Mucosa of rectum (tissue), 2 donors: ENCODE measurements around the gene CEP112.

ENCODE experiments used
- H3K27ac ChIP-seq, 2 donors: one replicate each; pipeline ENCODE4 v1.7.0; 2013; ENCODE audit warnings: inconsistent platforms in 2 of 2, low read depth in 2 of 2, low read length in 2 of 2
- H3K27me3 ChIP-seq, 2 donors: one replicate each; pipeline ENCODE4 v1.7.0; 2013; ENCODE audit warnings: low read length in 2 of 2; ENCODE audit not compliant: control insufficient read depth in 2 of 2, insufficient read depth in 2 of 2
- H3K36me3 ChIP-seq, 2 donors: one replicate each; pipeline ENCODE4 v1.7.0; 2013; ENCODE audit warnings: low read length in 2 of 2; ENCODE audit not compliant: control insufficient read depth in 2 of 2, insufficient read depth in 2 of 2
- H3K4me1 ChIP-seq, 2 donors: one replicate each; pipeline ENCODE4 v1.7.0; 2013; ENCODE audit warnings: low read length in 2 of 2, mild to moderate bottlenecking in 1 of 2; ENCODE audit not compliant: control insufficient read depth in 2 of 2, insufficient read depth in 2 of 2
- H3K4me3 ChIP-seq, 2 donors: one replicate each; pipeline ENCODE4 v1.7.0; 2013; ENCODE audit warnings: low read length in 2 of 2
- H3K9ac ChIP-seq, 2 donors: one replicate each; pipeline ENCODE4 v1.7.0; 2013; ENCODE audit warnings: low read length in 2 of 2, low read depth in 1 of 2, mild to moderate bottlenecking in 1 of 2
- H3K9me3 ChIP-seq, 2 donors: one replicate each; pipeline ENCODE4 v1.7.0; 2013; ENCODE audit warnings: low read length in 2 of 2; ENCODE audit not compliant: control insufficient read depth in 2 of 2
- donor health status: healthy.
- donor health status: Normal muscosa, but diverticular disease.

The CEP112 gene

DNA sequence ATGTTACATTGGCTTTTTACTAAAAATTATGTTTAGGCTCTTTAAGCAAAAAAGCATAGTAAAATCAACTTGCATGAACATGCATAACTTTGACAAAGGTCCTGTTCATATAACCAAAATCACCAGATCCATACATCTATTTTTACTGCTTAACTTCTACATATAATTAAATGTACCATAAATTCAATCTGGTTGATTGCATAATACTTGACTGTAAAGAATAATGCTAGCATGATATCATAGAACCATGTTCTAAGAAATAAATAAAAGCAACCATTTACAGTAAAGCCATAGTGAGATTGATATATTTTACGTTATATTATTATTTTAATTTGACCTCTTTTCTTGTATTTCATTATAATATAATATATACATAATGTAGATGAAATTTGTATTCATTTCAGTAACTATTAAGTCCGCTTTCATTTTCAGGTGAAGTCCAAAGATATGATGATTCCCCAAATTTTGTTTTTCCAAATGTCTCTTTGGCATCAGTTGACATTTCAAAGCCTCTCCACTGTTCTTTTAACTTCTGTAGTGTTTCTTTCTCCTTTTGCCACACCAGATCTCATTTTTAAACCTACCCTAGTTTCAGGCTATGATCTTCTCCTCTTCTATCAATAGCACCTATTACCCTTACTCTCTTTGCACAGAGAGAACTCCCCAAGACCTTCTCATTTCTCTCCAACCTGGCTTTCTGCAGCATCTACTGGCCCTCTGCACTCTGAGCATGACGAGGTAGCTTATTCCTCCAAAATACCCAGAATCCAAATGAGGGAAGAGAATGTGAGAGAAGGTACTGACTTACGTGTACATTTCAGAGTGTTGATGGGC, 35.5 kb upstream of the CEP112 start:
- H3K27ac ChIP-seq, result no peak overlapping the region
- H3K36me3 ChIP-seq, result no peaks in the 10 kb centered on the region
- H3K9me3 ChIP-seq, result no peaks in the 10 kb centered on the region
- H3K27me3 ChIP-seq, result no peaks in the 10 kb centered on the region
- H3K9ac ChIP-seq, result no peak overlapping the region
- H3K4me1 ChIP-seq, result no peaks in the 10 kb centered on the region
- no peak overlapping the region for H3K4me3 ChIP-seq

DNA sequence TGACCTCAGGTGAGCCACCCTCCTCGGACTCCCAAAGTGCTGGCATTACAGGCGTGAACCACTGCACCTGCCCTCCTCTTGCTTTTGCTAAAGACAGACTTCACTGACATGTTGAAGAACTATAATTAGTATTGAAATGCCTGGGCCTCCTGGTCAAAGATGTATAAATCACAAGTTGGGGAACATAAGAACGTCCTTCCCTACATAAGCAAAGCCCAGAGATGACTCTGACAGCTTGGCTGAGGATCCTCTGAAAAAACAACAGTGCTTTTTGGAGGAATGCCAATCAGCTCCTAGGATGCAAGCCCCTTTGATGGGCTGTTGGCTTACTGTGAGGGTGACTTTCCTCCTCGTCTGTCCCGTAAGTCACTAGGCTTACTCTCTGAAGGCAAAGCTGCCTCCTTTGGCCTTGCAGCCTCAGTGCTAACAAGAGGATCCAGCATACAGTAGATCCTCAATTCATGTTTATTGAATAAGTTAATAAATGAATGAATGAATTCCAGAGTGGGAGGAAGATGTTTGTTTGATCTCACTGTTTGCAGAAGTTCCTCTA, 30.9 kb upstream of the CEP112 start:
- Histone ChIP-seq H3K36me3 (no peaks in the 10 kb centered on the region), H3K4me1 (no peaks in the 10 kb centered on the region), H3K27ac (no peak overlapping the region), H3K4me3 (no peak overlapping the region), H3K9ac (no peak overlapping the region), H3K9me3 (no peaks in the 10 kb centered on the region), H3K27me3 (no peaks in the 10 kb centered on the region)

DNA sequence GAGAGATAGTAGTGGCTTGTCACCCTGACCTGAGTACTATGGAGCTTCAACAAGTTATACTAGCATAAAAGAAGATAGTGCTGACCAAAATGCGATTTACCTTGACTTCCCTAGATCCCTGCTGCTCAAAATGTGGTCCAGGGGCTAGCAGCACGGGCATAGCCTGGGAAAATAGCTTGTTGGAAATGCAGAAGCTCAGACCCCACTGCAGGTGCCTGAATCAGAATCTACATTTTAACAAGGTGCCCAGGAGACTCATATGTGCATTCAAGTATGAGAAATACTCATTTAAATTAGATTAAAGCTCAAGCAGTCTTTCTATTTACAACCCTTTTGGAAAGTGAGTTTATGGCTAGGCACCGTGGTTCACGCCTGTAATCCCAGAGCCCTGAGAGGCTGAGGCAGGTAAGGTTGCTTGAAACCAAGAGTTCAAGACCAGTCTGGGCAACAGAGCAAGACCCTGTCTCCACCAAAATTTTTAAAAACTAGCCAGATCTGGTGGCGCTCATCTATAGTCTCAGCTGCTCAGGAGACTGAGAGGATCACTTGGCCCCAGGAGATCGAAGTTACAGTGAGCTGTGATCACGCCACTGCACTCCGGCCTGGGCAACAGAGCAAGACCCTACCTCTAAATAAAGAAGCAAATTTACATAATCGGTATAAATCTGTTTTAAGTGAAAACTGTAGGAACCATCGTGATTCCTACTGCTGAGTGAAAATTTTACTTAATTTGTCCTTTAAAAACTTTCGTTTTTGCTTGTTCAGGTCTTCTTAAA, 30.0 kb upstream of the CEP112 start:
- no peaks in the 10 kb centered on the region for H3K9me3 ChIP-seq
- no peaks in the 10 kb centered on the region for H3K36me3 ChIP-seq
- no peaks in the 10 kb centered on the region for H3K4me1 ChIP-seq
- no peaks in the 10 kb centered on the region for H3K27me3 ChIP-seq
- no peak overlapping the region for H3K4me3 ChIP-seq
- H3K9ac ChIP-seq, result no peak overlapping the region
- no peak overlapping the region for H3K27ac ChIP-seq

DNA sequence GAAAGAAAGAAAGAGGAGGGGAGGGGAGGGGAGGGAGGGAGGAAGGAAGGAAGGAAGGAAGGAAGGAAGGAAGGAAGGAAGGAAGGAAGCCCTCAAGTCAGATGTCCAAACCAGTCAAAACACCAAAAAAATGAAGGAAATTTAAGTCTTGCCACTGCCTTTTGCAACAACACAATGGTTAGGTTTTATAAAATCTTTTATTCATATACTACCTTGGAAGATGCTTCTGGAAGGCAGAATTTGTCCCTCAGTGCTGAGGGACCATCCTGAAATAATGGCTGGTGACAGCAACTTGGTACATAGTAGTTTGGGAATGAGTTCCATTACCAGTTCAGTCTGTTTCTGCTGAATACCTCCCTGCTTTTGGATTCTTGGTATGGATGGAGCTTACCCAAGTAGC, 29.4 kb upstream of the CEP112 start:
- no peak overlapping the region for H3K9ac ChIP-seq

DNA sequence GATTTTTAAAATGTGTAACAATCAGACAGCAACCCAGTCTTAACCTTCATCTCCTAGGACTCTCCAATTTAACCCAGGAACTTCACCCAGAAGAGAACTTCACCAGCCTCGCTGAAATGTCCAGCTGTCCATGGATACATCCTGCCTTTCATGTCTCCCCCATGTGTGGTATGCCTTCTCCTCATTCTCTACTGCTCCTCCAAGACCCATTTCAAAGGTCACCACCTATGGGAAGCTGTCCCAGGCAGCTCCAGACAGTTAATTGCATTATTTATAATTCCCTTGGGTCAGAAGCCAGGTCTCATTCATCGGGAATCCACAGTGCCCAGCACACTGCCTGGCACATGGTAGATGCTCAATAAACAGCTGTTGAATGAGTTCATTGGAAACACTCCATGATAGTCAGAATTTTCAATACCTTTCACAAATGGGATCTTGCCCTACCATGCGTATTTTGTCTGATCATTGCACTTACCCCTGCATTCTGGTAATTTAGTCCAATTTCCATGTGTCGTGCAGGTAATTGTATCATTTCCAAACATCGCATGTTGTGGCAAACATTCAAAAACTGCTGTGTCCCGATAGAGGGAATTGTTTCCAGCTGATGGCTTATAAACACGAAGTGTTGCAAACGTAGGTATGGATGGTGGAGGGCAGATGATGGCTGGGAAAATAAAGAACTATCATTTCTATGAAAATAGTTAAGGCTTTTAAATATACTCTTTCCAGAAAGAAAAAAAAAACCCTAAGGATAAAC, 28.3 kb upstream of the CEP112 start:
- H3K36me3 ChIP-seq, result no peaks in the 10 kb centered on the region
- H3K27ac ChIP-seq, result no peak overlapping the region
- H3K27me3 ChIP-seq, result no peaks in the 10 kb centered on the region
- no peak overlapping the region for H3K4me3 ChIP-seq
- no peaks in the 10 kb centered on the region for H3K9me3 ChIP-seq
- H3K9ac ChIP-seq, result no peak overlapping the region
- no peaks in the 10 kb centered on the region for H3K4me1 ChIP-seq

More for the DNA sequence above, 29.4 kb upstream of the CEP112 start:
- Histone ChIP-seq H3K27ac (no peak overlapping the region), H3K4me3 (no peak overlapping the region), H3K27me3 (no peaks in the 10 kb centered on the region), H3K36me3 (no peaks in the 10 kb centered on the region), H3K4me1 (no peaks in the 10 kb centered on the region), H3K9me3 (no peaks in the 10 kb centered on the region)

DNA sequence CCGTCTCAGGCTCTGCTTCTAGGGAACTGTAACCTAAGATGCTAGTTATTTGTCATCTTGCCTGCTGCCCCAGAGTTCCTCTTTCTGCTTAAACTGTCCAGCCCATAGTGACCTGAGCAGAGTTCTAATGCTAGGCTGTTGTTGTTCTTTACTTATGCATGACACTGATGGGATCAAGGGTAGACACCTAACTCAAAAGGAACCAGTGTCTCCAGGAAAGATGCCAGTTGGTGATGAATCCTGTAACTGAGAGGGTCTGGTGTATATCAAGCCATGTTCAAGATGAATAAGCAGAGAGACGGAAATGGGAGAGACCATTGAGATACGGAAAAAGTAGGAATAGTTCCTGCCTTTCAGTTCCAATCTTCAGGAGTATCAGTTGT, 23.6 kb upstream of the CEP112 start:
- Histone ChIP-seq H3K4me3 (no peak overlapping the region), H3K9me3 (no peaks in the 10 kb centered on the region), H3K9ac (no peak overlapping the region), H3K4me1 (no peaks in the 10 kb centered on the region), H3K36me3 (no peaks in the 10 kb centered on the region), H3K27me3 (no peaks in the 10 kb centered on the region), H3K27ac (no peak overlapping the region)

DNA sequence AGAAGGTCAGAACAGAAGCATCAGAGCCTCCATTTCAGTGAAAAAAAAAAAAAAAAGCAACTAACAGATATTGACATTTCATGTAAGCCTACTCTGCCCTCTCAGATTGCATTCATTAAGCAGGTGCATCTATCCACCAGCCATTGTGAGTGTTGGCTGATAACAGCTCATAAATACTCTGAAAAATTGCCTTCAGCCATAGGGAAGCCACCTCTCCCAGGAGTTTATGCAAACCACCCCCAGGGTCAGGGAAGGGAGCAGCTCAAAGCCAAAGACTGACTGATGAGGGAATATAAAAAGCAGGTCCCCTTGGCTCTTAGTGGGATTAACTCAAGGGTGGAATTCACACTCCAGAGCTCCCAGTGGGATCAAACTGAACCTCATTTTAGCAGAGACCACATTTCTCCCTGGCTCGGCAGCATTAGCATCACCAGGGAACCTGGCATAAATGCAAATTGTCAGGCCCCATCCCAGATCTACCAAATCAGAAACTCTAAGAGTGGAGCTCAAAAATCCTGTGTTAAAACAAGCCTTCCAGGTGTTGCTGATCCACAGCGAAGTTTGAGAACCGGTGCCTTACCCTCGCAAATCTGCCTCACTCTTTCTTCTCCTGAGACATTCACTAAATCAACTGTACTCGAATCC, 23.1 kb upstream of the CEP112 start:
- no peaks in the 10 kb centered on the region for H3K4me1 ChIP-seq
- no peak overlapping the region for H3K4me3 ChIP-seq
- no peak overlapping the region for H3K9ac ChIP-seq
- H3K36me3 ChIP-seq, result no peaks in the 10 kb centered on the region
- no peaks in the 10 kb centered on the region for H3K27me3 ChIP-seq
- no peak overlapping the region for H3K27ac ChIP-seq
- H3K9me3 ChIP-seq, result no peaks in the 10 kb centered on the region

DNA sequence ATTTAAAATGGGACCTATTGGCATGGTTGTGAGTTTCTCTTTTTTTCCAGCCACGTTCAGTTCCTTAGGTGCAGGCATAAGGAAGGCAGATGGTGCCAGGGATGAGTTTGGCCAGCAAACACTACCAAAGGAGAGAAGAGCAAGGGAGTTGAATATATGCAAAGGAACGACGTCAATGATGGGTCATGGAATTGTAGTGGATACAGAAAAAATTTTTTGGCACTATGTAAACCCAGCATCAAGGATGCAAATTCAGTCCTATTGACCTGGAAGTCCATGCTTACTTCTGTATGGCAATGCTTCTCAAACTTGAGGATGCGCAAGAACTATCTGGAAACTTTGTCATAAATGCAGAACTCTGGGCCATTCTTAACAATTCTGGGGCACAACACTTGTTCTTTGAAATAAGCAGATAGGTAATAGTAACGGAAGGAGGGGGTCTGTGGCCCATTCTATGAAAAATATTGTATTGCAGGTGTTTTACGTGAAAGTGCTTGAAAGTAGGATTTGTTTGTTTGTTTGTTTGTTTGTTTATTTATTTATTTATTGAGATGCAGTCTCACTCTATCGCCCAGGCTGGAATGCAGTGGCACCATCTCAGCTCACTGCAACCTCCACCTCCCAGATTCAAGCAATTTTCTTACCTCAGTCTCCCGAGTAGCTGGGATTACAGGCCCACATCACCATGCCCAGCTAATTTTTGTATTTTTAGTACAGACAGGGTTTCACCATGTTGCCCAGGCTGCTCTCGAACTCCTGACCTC, 19.3 kb upstream of the CEP112 start:
- no peaks in the 10 kb centered on the region for H3K27me3 ChIP-seq
- H3K4me1 ChIP-seq, result no peaks in the 10 kb centered on the region
- no peak overlapping the region for H3K4me3 ChIP-seq
- H3K36me3 ChIP-seq, result no peaks in the 10 kb centered on the region
- H3K9ac ChIP-seq, result no peak overlapping the region
- no peak overlapping the region for H3K27ac ChIP-seq
- H3K9me3 ChIP-seq, result no peaks in the 10 kb centered on the region

DNA sequence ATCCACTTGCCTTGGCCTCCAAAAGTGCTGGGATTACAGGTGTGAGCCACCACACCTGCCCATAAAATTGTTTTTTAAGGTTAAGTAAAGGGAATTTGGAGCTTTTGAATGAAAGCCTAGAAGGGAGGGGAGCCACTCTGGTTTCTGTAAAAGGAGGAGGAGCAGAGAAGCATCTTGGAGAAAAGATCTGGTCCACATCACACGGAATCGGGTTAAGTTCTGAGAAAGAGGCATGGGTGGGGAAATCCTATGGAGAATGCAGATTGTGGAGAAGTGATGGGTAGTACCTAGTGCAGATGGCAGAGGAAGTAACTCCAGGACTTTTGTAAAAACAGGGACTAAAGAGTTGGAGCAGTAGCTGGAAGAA, 18.3 kb upstream of the CEP112 start:
- H3K36me3 ChIP-seq, result no peaks in the 10 kb centered on the region
- H3K27ac ChIP-seq, result no peak overlapping the region
- H3K4me3 ChIP-seq, result no peak overlapping the region
- no peaks in the 10 kb centered on the region for H3K4me1 ChIP-seq
- H3K9me3 ChIP-seq, result no peaks in the 10 kb centered on the region
- no peak overlapping the region for H3K9ac ChIP-seq
- no peaks in the 10 kb centered on the region for H3K27me3 ChIP-seq
